Measurements from ENCODE around the gene CPT1A. TPM values are rescaled to one million over a fixed set of nuclear protein-coding genes. Genes with fewer than 3 reads are reported as not detected.

CPT1A gene
- total and polyA plus RNA-seq, 10 of the 15 experiments (the other 5 are each of a cell fraction or from before 2014, with no cell fraction given) = 1.1 to 17.5 (median 6.0) TPM

GRCh38 chr11:68819362-68819761 is 22.4 kb downstream of the CPT1A start:
- SMC1A ChIA-PET (ENCODE audit: uncharacterized antibody, unreplicated experiment) = interaction anchor here (1.3 kb wide), 1 partner anchor 25 kb away, joined by 3 read pairs; no protein-coding TSS in a partner anchor
- intact Hi-C loops (cut with micrococcal nuclease; ENCODE audit: unreplicated experiment) = no loop called here
- Histone ChIP-seq H3K9ac (ENCODE audit: control insufficient read depth, insufficient read depth, low read length) (no peak overlapping the region), H4K20me1 (ENCODE audit: control insufficient read depth, insufficient read depth) (0 out of 2 replicates have a peak, but pooled peaks cover 2% of the 10 kb centered on the region), H3K4me2 (ENCODE audit: control insufficient read depth, insufficient read depth) (no peak overlapping the region), H3K4me1 (ENCODE audit: control insufficient read depth, insufficient read depth, low read length) (no peaks in the 10 kb centered on the region), H3K27me3 (replicated peaks in 1 of 2; ENCODE audit: control insufficient read depth in 2 of 2, insufficient read depth in 2 of 2, low read length in 1 of 2) (no peaks in the 10 kb centered on the region), H3K36me3 (ENCODE audit: control insufficient read depth in 2 of 2, insufficient read depth in 2 of 2, low read length in 1 of 2) (no peaks in the 10 kb centered on the region; a peak in 1 of 4 replicates), H3K27ac (ENCODE audit: control insufficient read depth, insufficient read depth) (no peak overlapping the region), H3K4me3 (no peak overlapping the region), H2AFZ (ENCODE audit: control insufficient read depth, low read depth, low read length) (no peak overlapping the region), H3K79me2 (ENCODE audit: control insufficient read depth, insufficient read depth, low read length) (no peaks in the 10 kb centered on the region; the same call in 1 of the 2 replicates), H3K9me3 (replicated peaks; ENCODE audit: control insufficient read depth, insufficient read depth, low read length) (no peaks in the 10 kb centered on the region)
- POLR2A ChIA-PET = no interaction called here
- no peak for ATAC-seq
- FAIRE-seq = no peak
- in situ Hi-C loops (cut with MboI) = no loop called here
- BruUV-seq (replicated peaks) = no TSS peak
- CTCF ChIA-PET = no interaction called here
- DNase-seq (ENCODE audit: low read depth, low spot score) = no peak
- RAD21 ChIA-PET (ENCODE audit: unreplicated experiment) = no interaction called here
- WGBS (ENCODE audit: insufficient coverage, insufficient replicate concordance, low lambda C conversion rate, missing lambda C conversion rate) = 83% methylated on average over 9 of the region's 10 CpGs
- no peak for TF ChIP-seq EED (IDR thresholded peaks at IDR 0.05; ENCODE audit: low read depth)
- TF ChIP-seq CEBPZ (IDR thresholded peaks at IDR 0.05; ENCODE audit: low read depth, low read length) = no peak
- no peak for TF ChIP-seq ZNF217 (IDR thresholded peaks at IDR 0.05)
- no peak for TF ChIP-seq TBL1XR1 (IDR thresholded peaks at IDR 0.05; ENCODE audit: low read depth, low read length)
- no peak for TF ChIP-seq TCF12 (IDR thresholded peaks at IDR 0.05; ENCODE audit: low read depth, low read length)
- TF ChIP-seq CHD4 (IDR thresholded peaks at IDR 0.05) = no peak
- no peak for TF ChIP-seq HDAC6 (IDR thresholded peaks at IDR 0.05; ENCODE audit: unreplicated experiment)
- no peak for TF ChIP-seq CHD1 (IDR thresholded peaks at IDR 0.05; ENCODE audit: low read depth, low read length)
- TF ChIP-seq, protein P1, sequence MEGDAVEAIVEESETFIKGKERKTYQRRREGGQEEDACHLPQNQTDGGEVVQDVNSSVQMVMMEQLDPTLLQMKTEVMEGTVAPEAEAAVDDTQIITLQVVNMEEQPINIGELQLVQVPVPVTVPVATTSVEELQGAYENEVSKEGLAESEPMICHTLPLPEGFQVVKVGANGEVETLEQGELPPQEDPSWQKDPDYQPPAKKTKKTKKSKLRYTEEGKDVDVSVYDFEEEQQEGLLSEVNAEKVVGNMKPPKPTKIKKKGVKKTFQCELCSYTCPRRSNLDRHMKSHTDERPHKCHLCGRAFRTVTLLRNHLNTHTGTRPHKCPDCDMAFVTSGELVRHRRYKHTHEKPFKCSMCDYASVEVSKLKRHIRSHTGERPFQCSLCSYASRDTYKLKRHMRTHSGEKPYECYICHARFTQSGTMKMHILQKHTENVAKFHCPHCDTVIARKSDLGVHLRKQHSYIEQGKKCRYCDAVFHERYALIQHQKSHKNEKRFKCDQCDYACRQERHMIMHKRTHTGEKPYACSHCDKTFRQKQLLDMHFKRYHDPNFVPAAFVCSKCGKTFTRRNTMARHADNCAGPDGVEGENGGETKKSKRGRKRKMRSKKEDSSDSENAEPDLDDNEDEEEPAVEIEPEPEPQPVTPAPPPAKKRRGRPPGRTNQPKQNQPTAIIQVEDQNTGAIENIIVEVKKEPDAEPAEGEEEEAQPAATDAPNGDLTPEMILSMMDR (IDR thresholded peaks at IDR 0.05 in 2 of 3, conservative IDR thresholded peaks at IDR 0.05 in 1 of 3; ENCODE audit: control insufficient read depth in 2 of 3, extremely low read depth in 1 of 3, insufficient read depth in 1 of 3, low read depth in 3 of 3, low read length in 3 of 3) = no peak
- TF ChIP-seq BCL11A (IDR thresholded peaks at IDR 0.05; ENCODE audit: low read depth, low read length) = no peak
- no peak for TF ChIP-seq PRDM15 (CRISPR knock-in tag; IDR thresholded peaks at IDR 0.05)
- no peak for TF ChIP-seq SMC3 (IDR thresholded peaks at IDR 0.05; ENCODE audit: borderline replicate concordance, low read length)
- TF ChIP-seq, protein P2, sequence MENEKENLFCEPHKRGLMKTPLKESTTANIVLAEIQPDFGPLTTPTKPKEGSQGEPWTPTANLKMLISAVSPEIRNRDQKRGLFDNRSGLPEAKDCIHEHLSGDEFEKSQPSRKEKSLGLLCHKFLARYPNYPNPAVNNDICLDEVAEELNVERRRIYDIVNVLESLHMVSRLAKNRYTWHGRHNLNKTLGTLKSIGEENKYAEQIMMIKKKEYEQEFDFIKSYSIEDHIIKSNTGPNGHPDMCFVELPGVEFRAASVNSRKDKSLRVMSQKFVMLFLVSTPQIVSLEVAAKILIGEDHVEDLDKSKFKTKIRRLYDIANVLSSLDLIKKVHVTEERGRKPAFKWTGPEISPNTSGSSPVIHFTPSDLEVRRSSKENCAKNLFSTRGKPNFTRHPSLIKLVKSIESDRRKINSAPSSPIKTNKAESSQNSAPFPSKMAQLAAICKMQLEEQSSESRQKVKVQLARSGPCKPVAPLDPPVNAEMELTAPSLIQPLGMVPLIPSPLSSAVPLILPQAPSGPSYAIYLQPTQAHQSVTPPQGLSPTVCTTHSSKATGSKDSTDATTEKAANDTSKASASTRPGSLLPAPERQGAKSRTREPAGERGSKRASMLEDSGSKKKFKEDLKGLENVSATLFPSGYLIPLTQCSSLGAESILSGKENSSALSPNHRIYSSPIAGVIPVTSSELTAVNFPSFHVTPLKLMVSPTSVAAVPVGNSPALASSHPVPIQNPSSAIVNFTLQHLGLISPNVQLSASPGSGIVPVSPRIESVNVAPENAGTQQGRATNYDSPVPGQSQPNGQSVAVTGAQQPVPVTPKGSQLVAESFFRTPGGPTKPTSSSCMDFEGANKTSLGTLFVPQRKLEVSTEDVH (IDR thresholded peaks at IDR 0.05; ENCODE audit: low read depth, partially characterized antibody) = no peak
